HG03060 (cell line): ENCODE results near the gene MRPL10.
"Not testable (repeated sequence)": the region's sequence is repeated elsewhere in the genome, so short reads cannot be mapped to it uniquely, and the experiment has no call there.

ENCODE experiments used
- ATAC-seq: cut with Tn5 transposase; IDR thresholded peaks from one replicate; pipeline ENCODE4 v1.9.1; 2021; ENCODE audit warnings: low read depth, moderate number of reproducible peaks; ENCODE audit not compliant: unreplicated experiment

MRPL10 gene

DNA sequence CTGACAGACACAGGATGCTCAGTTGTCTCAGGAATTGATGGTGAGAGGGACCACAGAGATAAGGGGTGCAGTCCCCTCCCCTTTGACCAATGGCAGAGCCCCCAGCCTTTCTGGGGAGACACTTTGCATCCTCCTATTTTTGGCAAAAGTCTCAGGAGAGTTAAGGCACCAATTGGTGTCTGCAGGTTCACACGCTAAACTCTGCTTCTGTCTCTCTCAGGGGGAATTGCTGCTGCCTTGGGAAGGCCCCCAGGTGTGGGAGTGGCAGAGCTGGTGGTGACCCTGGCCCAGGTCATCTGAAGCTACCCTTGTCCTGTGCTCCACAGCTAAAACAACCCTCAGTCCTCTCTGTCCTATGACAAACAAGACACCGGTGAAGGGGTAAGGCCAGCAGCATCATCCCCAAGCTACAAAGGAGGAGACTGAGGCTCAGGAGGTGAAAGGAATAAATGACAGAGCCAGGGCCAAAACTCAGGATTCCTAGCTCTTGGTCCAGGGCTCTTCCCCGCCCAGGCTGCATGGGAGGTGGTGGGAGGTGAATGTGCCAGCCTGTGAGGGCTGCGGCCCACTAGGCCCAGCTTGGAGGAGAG lies 30.1 kb downstream of the MRPL10 start:
- ATAC-seq: no peak

DNA sequence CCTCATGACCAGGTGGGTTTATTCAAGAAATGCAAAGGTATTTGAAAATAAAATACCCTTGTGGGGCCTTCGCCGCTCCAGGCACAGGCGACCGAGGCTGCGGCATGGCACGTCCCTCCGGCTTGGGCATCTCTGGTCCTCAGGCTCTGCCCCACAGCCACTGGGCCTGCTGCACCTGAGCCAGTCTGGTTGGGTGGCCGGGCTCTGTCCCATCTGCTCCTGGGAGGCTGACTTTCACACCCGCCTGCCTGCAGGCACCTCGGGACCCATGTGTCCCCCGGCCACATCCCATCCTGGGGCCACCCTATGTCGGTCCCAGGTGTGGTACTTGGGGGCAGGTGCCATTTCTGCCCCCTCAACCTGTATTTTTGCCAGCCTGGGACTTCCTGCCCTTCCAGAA lies 30.7 kb downstream of the MRPL10 start:
- no peak for ATAC-seq

GRCh38 chr17:47797797-47798196 lies 33.5 kb downstream of the MRPL10 start:
- ATAC-seq: no peak

DNA sequence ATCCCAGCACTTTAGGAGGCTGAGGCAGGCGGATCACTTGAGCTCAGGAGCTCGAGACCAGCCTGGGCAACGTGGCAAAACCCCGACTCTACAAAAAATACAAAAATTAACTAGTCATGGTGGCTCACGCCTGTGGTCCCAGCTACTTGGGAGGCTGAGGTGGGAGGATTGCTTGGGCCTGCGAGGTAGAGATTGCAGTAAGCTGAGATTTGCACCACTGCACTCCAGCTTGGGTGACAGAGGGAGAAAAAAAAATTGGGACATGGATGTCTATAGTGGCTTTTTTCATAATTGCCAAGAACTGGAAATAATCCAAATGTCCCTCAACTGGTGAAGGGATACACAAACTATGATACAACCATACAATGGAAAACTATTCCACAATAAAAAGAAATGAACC lies 38.4 kb downstream of the MRPL10 start:
- ATAC-seq: no peak

DNA sequence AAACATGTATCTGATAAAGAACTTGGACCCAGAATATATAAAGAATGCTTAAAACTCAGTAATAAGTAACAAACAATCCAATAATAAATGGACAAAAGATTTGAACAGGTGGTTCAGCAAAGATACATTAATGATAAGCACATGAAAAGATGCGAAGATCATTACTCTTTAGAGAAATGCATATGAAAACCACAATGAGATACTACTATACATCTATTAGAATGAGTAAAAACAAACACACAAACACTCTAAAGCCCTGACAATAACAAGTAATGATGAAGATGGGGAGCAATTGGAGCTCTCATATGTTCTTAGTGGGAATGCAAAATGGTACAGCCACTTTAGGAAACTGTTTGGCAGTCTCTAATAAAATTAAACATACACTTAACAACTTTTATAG lies 38.9 kb downstream of the MRPL10 start:
- ATAC-seq: no peak

- no peak for ATAC-seq
Observed at GRCh38 chr17:47791025-47791424, 40.3 kb downstream of the MRPL10 start.

- ATAC-seq: no peak
Observed at GRCh38 chr17:47789611-47790561, 41.5 kb downstream of the MRPL10 start.

DNA sequence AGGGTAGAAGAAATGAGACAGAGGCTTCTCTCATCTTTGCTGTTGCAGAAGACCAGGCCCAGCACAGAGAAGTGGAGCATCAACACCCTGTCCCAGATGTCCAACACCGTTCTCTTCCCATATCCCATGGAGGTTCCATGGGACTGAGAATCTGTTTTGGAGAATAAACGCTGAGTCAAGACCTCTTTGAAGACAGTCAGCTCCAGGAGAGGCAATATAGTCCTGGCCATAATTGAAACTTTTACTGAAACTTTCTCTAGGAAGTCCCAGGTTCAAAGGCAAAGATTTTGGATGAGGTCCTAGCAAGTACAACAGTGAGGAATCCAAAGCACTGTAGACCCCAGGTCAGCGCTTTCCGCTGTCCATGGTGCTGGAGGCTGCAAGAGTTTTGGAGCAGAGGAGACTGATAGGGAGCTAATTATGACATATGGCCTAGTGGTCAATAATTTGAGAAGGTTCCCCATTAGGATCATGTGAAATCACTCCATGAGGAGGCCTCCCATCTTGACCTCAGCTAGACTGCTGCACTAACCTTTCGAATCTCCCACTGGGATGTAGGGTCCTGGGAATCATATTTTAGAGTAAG lies 45.7 kb downstream of the MRPL10 start:
- no peak for ATAC-seq

DNA sequence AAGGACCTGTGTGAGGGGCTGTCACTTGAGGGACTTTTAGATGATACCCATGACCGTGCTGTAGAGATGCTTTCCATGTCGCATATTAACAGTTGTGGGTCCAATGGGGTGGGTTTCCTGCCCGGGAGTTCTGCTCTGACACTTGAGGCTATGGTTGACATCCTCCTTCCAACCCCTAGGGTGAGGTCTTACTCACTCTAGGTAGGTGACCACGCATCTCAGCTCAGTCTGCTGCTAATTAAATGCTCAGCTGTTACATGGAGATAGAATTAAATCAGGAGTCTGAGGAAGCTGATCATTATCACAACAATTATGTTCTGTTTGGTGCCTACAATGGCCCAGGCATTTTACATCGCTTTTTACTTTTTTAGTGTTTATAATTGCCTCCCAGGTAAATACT lies 49.9 kb downstream of the MRPL10 start:
- ATAC-seq: no peak

DNA sequence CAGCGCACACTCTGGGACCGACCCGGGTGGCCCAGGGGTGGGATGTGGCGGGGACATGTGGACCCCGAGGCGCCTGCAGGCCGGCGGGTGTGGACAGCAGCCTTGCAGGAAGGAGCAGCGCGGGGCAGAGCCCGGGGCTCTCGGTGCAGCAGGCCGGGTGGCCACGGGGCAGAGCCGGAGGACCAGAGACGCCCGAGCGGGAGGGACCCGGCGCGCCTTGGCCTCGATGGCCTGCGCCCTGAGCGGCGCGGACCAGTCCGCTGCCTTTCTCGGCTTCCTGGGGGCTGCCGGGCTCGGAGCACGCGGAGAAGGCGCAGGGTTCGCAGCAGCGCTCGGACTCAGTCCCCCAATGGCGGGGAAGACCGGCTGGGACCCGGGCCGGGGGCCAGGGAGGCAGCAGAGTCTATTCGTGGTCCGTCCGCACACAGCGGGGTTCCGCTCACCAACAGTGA lies 53.1 kb downstream of the MRPL10 start:
- ATAC-seq: no peak

GRCh38 chr17:47776330-47777197 lies 54.8 kb downstream of the MRPL10 start:
- ATAC-seq: no peak

DNA sequence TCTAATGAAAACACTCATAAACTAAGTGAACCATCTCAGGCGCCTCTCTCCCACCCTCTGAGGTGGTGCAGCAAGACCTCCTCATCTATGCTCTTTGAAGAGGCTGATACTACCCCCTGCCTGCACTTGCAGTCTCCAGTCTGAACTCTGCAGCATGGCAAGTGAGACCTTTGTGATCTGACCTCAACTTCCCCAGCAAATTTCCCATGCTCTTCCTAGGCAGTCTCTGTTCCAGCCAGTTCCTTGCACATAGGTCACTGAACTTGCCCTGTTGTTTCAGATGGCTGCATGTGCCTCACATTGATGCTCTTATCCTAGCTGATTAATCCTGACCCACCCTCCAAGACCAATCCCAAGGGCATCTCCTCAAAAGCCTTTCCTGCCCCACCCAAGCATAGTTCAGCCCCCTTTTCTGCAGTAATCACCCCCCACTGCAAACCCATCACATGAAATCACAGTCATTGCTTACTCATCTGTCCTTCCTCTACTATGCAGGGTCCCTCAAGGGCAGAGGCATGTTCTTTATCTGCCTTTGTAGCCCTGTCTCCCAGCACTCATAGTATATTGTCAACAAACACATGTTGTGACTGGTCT lies 56.3 kb downstream of the MRPL10 start:
- ATAC-seq: no peak

DNA sequence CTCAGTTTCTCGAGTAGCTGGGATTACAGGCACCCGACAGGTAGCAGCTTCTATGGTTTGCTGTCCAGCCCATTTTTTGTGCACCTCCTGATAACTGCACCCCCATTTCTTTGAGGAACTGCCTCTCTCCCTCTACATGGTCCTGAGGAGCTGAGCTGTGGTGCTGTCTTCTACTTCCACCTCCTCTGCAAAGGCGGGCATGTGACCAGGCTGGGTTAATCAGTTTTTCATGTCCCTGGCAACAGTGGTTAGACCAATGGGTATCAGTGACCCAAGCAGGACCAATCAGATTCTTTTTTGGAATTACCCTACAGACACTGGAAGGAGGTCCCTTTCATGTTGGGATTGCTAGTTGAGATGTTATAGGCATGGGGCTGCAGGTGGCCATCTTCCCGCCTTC lies 57.0 kb downstream of the MRPL10 start:
- ATAC-seq: no peak

DNA sequence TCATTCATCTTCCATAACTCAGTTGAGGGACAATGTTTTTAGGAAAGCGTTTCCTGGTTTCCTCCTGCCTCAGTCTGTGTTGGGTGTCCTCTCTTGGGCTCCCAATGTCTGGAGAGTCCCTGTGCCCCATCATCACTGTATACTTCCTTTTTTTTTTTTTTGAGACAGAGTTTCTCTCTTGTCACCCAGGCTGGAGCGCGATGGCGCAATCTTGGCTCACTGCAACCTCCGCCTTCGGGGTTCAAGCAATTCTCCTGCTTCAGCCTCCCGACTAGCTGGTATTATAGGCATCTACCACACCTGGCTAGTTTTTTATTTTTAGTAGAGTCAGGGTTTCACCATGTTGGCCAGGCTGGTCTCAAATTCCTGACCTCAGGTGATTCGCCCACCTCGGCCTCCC lies 57.7 kb downstream of the MRPL10 start:
- not testable (repeated sequence) for ATAC-seq
